SK-N-SH (cell line): ENCODE data around the gene BIRC3.

Experiments used
- CHD2 ChIP-seq: fragments of 150-350 bp; IDR thresholded peaks from 2 replicates; pipeline ENCODE4 v1.6.1; 2018; ENCODE audit warnings: low read length; ENCODE audit not compliant: partially characterized antibody
- CTCF ChIP-seq: fragments of 200-600 bp; sonication (generic); IDR thresholded peaks from 2 replicates; pipeline ENCODE4 v1.6.1; 2017; ENCODE audit warnings: antibody characterized with exemption, mild to moderate bottlenecking, moderate library complexity
- JUND ChIP-seq: IDR thresholded peaks from 2 replicates; pipeline ENCODE4 v1.4.0; 2012
- POLR2AphosphoS5 ChIP-seq: IDR thresholded peaks from 2 replicates; pipeline ENCODE4 v1.6.1; 2012; ENCODE audit warnings: low read depth, low read length
- RAD21 ChIP-seq: IDR thresholded peaks from 2 replicates; pipeline ENCODE4 v1.6.1; 2012; ENCODE audit warnings: mild to moderate bottlenecking, low read length
- REST ChIP-seq: IDR thresholded peaks from 2 replicates; pipeline ENCODE4 v1.6.1; 2012; ENCODE audit warnings: mild to moderate bottlenecking, low read depth, low read length, moderate library complexity
- SMC3 ChIP-seq: IDR thresholded peaks from 2 replicates; pipeline ENCODE4 v1.6.1; 2012; ENCODE audit warnings: low read depth, low read length, improper control_type of control experiment

- TF ChIP-seq CTCF, result no peak
- TF ChIP-seq SMC3, result no peak
- no peak for TF ChIP-seq POLR2AphosphoS5
- TF ChIP-seq CHD2, result no peak
- TF ChIP-seq JUND, result no peak
- no peak for TF ChIP-seq RAD21
- TF ChIP-seq REST, result no peak
Measured at GRCh38 chr11:102286292-102286691, 31.0 kb upstream of the BIRC3 start.
